HCT116 (cell line): ENCODE results near the gene EHD1. TPM values are rescaled to one million over a fixed set of nuclear protein-coding genes. Genes with fewer than 3 reads are reported as not detected.

Experiments
- ATAC-seq: fragments of 200-7000 bp; cut with Tn5 transposase; 2 replicates; pipeline ENCODE4 v1.9.1; 2020; ENCODE audit warnings: mild to moderate bottlenecking, moderate library complexity
- BruUV-seq: library from RNA; stranded (reverse); fragments of 400-500 nt; replicated peaks from 2 replicates; lab custom pipeline; 2021; lab: Mats Ljungman, UMichigan
- CTCF ChIA-PET: fragments of 300-600 bp; sonication (Branson Sonifier 250); formaldehyde crosslinking; loops from one replicate; lab custom pipeline; 2021; ENCODE audit warnings: antibody characterized with exemption; lab: Charles Lee
- POLR2A ChIA-PET: fragments of 300-600, 350-600 bp; sonication (Branson Sonifier 250); formaldehyde crosslinking; loops from one replicate; lab custom pipeline; 2021; ENCODE audit warnings: antibody characterized with exemption; lab: Charles Lee
- RAD21 ChIA-PET, 2 experiments: fragments of 300-600 bp; sonication (Branson Sonifier 250); formaldehyde crosslinking; loops; one replicate each; lab custom pipeline; 2023; ENCODE audit warnings: low total read pairs in 2 of 2; ENCODE audit not compliant: uncharacterized antibody in 2 of 2, unreplicated experiment in 2 of 2, low non-redundant PET in 1 of 2; lab: Charles Lee
- DNase-seq: peaks from one replicate; pipeline ENCODE4 v3.0.0-alpha.2; 2010; ENCODE audit warnings: low read depth, low spot score
- H2AFZ ChIP-seq: fragments of 200-600 bp; shearing (Covaris generic), sonication (generic); 2 replicates; pipeline ENCODE4 v1.6.1; 2017; ENCODE audit warnings: low read depth, mixed run types, mixed read lengths, antibody characterized with exemption, low read length; ENCODE audit not compliant: poor library complexity, severe bottlenecking
- H3K27ac ChIP-seq: 2 replicates; pipeline ENCODE4 v1.5.1; 2012; ENCODE audit warnings: low read depth, low read length
- H3K27me3 ChIP-seq: fragments of 200-600 bp; sonication (generic); 2 replicates; pipeline ENCODE4 v1.6.1; 2016; ENCODE audit warnings: mixed run types, low read length, mixed read lengths; ENCODE audit not compliant: insufficient read depth
- H3K36me3 ChIP-seq, 2 experiments: fragments of 200-500 bp in 1 of 2; fragments of 200-600 bp in 1 of 2; sonication (Bioruptor generic) in 1 of 2; sonication (generic) in 1 of 2; 2 replicates each; pipeline versions ENCODE4 v1.5.1 to v1.6.1; 2014 to 2016; ENCODE audit warnings: low read length in 2 of 2, inconsistent platforms in 1 of 2, mixed read lengths in 1 of 2, mixed run types in 1 of 2; ENCODE audit not compliant: insufficient read depth in 2 of 2, control insufficient read depth in 1 of 2
- H3K4me1 ChIP-seq, 2 experiments: fragments of 200-600 bp in 1 of 2; sonication (generic) in 1 of 2; 2 replicates each; pipeline versions ENCODE4 v1.5.1 to v1.6.1; 2012 to 2017; ENCODE audit warnings: low read length in 2 of 2, inconsistent platforms in 1 of 2, mild to moderate bottlenecking in 1 of 2, mixed read lengths in 1 of 2, mixed run types in 1 of 2, moderate library complexity in 1 of 2; ENCODE audit not compliant: insufficient read depth in 2 of 2, control insufficient read depth in 1 of 2
- H3K4me2 ChIP-seq: fragments of 200-600 bp; sonication (generic); 2 replicates; pipeline ENCODE4 v1.6.1; 2017; ENCODE audit warnings: mixed run types, low read length, mixed read lengths
- H3K4me3 ChIP-seq, 2 experiments: fragments of 200-600 bp in 1 of 2; sonication (generic) in 1 of 2; replicated peaks in 1 of 2; 2 replicates each; pipeline ENCODE4 v1.5.1; 2011 to 2016; ENCODE audit warnings: low read length in 2 of 2, control low read depth in 1 of 2, low read depth in 1 of 2, mild to moderate bottlenecking in 1 of 2, mixed read lengths in 1 of 2, mixed run types in 1 of 2
- H3K79me2 ChIP-seq: fragments of 200-600 bp; sonication (generic); 2 replicates; pipeline ENCODE4 v1.6.1; 2017; ENCODE audit warnings: mild to moderate bottlenecking, mixed run types, low read length, moderate library complexity, mixed read lengths; ENCODE audit not compliant: insufficient read depth
- H3K9ac ChIP-seq: fragments of 200-600 bp; sonication (generic); 2 replicates; pipeline ENCODE4 v1.6.1; 2016; ENCODE audit warnings: low read length, mixed read lengths
- H3K9me2 ChIP-seq: fragments of 200-600 bp; sonication (generic), shearing (Covaris generic); 2 replicates; pipeline ENCODE4 v1.6.1; 2017; ENCODE audit warnings: mixed run types, mild to moderate bottlenecking, moderate library complexity; ENCODE audit not compliant: insufficient read depth
- H3K9me3 ChIP-seq, 2 experiments: fragments of 200-500 bp in 1 of 2; fragments of 200-600 bp in 1 of 2; sonication (Bioruptor generic) in 1 of 2; sonication (generic) in 1 of 2; 2 replicates each; pipeline ENCODE4 v1.6.1; 2014 to 2017; ENCODE audit warnings: low read length in 2 of 2, mixed read lengths in 2 of 2, inconsistent platforms in 1 of 2, low read depth in 1 of 2, mild to moderate bottlenecking in 1 of 2, mixed run types in 1 of 2, moderate library complexity in 1 of 2; ENCODE audit not compliant: control insufficient read depth in 1 of 2, insufficient read depth in 1 of 2
- H4K20me1 ChIP-seq: fragments of 200-600 bp; sonication (generic), shearing (Covaris generic); 2 replicates; pipeline ENCODE4 v1.6.1; 2017; ENCODE audit warnings: mixed run types, mild to moderate bottlenecking, moderate library complexity; ENCODE audit not compliant: insufficient read depth
- CBX3 ChIP-seq: IDR thresholded peaks from 2 replicates; pipeline ENCODE4 v1.6.1; 2012; ENCODE audit warnings: low read depth
- EGR1 ChIP-seq: IDR thresholded peaks from 2 replicates; pipeline ENCODE4 v1.6.1; 2012; ENCODE audit warnings: low read depth
- ELF1 ChIP-seq: IDR thresholded peaks from 2 replicates; pipeline ENCODE4 v1.6.1; 2012; ENCODE audit warnings: low read depth, borderline replicate concordance
- FOSL1 ChIP-seq: IDR thresholded peaks from 2 replicates; pipeline ENCODE4 v1.6.1; 2012; ENCODE audit warnings: low read depth
- JUND ChIP-seq: IDR thresholded peaks from 2 replicates; pipeline ENCODE4 v1.6.1; 2012
- POLR2AphosphoS5 ChIP-seq: IDR thresholded peaks from 2 replicates; pipeline ENCODE4 v1.6.1; 2011; ENCODE audit warnings: mild to moderate bottlenecking, low read depth, low read length, moderate library complexity
- RAD21 ChIP-seq: IDR thresholded peaks from 2 replicates; pipeline ENCODE4 v1.6.1; 2012; ENCODE audit warnings: low read depth, mild to moderate bottlenecking
- SIN3A ChIP-seq: IDR thresholded peaks from 2 replicates; pipeline ENCODE4 v1.6.1; 2012; ENCODE audit warnings: low read depth
- SP1 ChIP-seq: IDR thresholded peaks from 2 replicates; pipeline ENCODE4 v1.6.1; 2012; ENCODE audit warnings: low read depth
- TCF7L2 ChIP-seq: IDR thresholded peaks from 2 replicates; pipeline ENCODE4 v1.7.0; 2011; ENCODE audit warnings: borderline replicate concordance, inconsistent platforms; ENCODE audit not compliant: insufficient read depth, insufficient read length; ENCODE audit errors: extremely low read depth
- intact Hi-C: fragments of 100-400 bp; cut with micrococcal nuclease; formaldehyde crosslinking; loops from 2 replicates; pipeline ENCODE4 v1.10.0; 2022
- total RNA-seq: library from RNA; stranded (reverse); gene quantifications from one replicate; pipeline ENCODE4 v1.2.1, GENCODE V29; 2021; ENCODE audit not compliant: unreplicated experiment
- TF ChIP-seq, protein P1 (sequence below): IDR thresholded peaks from 2 replicates; pipeline ENCODE4 v1.6.1; 2012
- TF ChIP-seq, protein P2 (sequence below), 3 experiments: fragments of 200-600 bp in 1 of 3; sonication (generic) in 1 of 3; IDR thresholded peaks in 2 of 3; conservative IDR thresholded peaks in 1 of 3; 2 replicates each; pipeline ENCODE4 v1.5.1; 2012 to 2017; ENCODE audit warnings: low read depth in 2 of 3, low read length in 2 of 3, antibody characterized with exemption in 1 of 3, borderline replicate concordance in 1 of 3, control low read depth in 1 of 3, mild to moderate bottlenecking in 1 of 3, mixed read lengths in 1 of 3, mixed run types in 1 of 3, moderate library complexity in 1 of 3; ENCODE audit not compliant: insufficient read depth in 1 of 3
- TF ChIP-seq, protein P3 (sequence below): IDR thresholded peaks from 2 replicates; pipeline ENCODE4 v1.6.1; 2012; ENCODE audit warnings: low read depth
- TF ChIP-seq, protein P4 (sequence below): IDR thresholded peaks from 2 replicates; pipeline ENCODE4 v1.6.1; 2012

The EHD1 gene
- total RNA-seq, 1 experiment from 2014 or later, result 48.1 TPM

DNA sequence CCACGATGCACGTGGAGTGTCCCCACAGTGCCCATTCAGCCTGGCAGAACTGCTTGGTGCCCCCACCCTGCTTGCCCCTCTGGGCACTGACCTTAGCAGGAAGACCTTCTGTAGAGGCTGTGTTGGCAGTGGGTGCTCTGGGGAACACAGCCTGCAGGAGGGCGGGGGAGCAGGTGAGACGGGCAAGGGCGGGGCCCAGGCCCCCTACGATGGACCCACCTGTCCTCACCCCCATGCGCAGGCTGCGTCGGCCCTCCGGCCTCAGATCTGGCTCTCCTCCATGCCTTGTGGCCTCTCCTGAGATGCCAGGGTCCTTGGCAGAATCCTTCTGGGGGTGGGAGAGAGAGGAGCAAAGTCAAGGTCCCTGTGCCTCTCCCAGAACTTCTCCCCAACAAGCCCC is 44.9 kb downstream of the EHD1 start:
- no peak for ATAC-seq
- no TSS peak for BruUV-seq
- RAD21 ChIA-PET, result no interaction called here

More for the DNA sequence above, 44.9 kb downstream of the EHD1 start:
- H3K9me3 ChIP-seq, result no peaks in the 10 kb centered on the region
- TF ChIP-seq SP1 (no peak), JUND (no peak), CBX3 (no peak), POLR2AphosphoS5 (no peak), SIN3A (no peak), ELF1 (no peak), RAD21 (no peak), EGR1 (no peak), FOSL1 (no peak), TCF7L2 (no peak)
- TF ChIP-seq, protein P1, sequence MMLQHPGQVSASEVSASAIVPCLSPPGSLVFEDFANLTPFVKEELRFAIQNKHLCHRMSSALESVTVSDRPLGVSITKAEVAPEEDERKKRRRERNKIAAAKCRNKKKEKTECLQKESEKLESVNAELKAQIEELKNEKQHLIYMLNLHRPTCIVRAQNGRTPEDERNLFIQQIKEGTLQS, result no peak
- TF ChIP-seq, protein P2, sequence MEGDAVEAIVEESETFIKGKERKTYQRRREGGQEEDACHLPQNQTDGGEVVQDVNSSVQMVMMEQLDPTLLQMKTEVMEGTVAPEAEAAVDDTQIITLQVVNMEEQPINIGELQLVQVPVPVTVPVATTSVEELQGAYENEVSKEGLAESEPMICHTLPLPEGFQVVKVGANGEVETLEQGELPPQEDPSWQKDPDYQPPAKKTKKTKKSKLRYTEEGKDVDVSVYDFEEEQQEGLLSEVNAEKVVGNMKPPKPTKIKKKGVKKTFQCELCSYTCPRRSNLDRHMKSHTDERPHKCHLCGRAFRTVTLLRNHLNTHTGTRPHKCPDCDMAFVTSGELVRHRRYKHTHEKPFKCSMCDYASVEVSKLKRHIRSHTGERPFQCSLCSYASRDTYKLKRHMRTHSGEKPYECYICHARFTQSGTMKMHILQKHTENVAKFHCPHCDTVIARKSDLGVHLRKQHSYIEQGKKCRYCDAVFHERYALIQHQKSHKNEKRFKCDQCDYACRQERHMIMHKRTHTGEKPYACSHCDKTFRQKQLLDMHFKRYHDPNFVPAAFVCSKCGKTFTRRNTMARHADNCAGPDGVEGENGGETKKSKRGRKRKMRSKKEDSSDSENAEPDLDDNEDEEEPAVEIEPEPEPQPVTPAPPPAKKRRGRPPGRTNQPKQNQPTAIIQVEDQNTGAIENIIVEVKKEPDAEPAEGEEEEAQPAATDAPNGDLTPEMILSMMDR (IDR thresholded peaks at IDR 0.05 in 2 of 3, conservative IDR thresholded peaks at IDR 0.05 in 1 of 3; ENCODE audit: borderline replicate concordance in 1 of 3, insufficient read depth in 1 of 3, low read depth in 2 of 3, low read length in 2 of 3), result no peak
- TF ChIP-seq, protein P3, sequence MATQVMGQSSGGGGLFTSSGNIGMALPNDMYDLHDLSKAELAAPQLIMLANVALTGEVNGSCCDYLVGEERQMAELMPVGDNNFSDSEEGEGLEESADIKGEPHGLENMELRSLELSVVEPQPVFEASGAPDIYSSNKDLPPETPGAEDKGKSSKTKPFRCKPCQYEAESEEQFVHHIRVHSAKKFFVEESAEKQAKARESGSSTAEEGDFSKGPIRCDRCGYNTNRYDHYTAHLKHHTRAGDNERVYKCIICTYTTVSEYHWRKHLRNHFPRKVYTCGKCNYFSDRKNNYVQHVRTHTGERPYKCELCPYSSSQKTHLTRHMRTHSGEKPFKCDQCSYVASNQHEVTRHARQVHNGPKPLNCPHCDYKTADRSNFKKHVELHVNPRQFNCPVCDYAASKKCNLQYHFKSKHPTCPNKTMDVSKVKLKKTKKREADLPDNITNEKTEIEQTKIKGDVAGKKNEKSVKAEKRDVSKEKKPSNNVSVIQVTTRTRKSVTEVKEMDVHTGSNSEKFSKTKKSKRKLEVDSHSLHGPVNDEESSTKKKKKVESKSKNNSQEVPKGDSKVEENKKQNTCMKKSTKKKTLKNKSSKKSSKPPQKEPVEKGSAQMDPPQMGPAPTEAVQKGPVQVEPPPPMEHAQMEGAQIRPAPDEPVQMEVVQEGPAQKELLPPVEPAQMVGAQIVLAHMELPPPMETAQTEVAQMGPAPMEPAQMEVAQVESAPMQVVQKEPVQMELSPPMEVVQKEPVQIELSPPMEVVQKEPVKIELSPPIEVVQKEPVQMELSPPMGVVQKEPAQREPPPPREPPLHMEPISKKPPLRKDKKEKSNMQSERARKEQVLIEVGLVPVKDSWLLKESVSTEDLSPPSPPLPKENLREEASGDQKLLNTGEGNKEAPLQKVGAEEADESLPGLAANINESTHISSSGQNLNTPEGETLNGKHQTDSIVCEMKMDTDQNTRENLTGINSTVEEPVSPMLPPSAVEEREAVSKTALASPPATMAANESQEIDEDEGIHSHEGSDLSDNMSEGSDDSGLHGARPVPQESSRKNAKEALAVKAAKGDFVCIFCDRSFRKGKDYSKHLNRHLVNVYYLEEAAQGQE, result no peak
- TF ChIP-seq, protein P4, sequence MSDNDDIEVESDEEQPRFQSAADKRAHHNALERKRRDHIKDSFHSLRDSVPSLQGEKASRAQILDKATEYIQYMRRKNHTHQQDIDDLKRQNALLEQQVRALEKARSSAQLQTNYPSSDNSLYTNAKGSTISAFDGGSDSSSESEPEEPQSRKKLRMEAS, result no peak
- H3K27ac ChIP-seq, result no peak overlapping the region
- no peak overlapping the region for H2AFZ ChIP-seq
- H3K4me1 ChIP-seq, result peaks cover 12 to 16% of the 10 kb centered on the region in 2 experiments
- CTCF ChIA-PET, result no interaction called here
- intact Hi-C loops, result no loop called here
- peaks cover 14 to 16% of the 10 kb centered on the region in 2 experiments; a peak in 3 of 4 replicates for H3K36me3 ChIP-seq
- no peaks in the 10 kb centered on the region for H3K27me3 ChIP-seq
- POLR2A ChIA-PET, result no interaction called here
- no peak overlapping the region for H3K4me2 ChIP-seq
- no peaks in the 10 kb centered on the region for H3K9me2 ChIP-seq
- no peak for DNase-seq
- H4K20me1 ChIP-seq, result no peaks in the 10 kb centered on the region
- H3K9ac ChIP-seq, result no peak overlapping the region
- H3K4me3 ChIP-seq, result no peak overlapping the region
- H3K79me2 ChIP-seq, result no peaks in the 10 kb centered on the region
